Renal cortex interstitium (tissue), 3 donors: ENCODE measurements around the gene BECN2. TPM values are rescaled to one million over a fixed set of nuclear protein-coding genes. Genes with fewer than 3 reads are reported as not detected.

Source experiments
- polyA plus RNA-seq, 3 donors: library from polyadenylated mRNA; unstranded; fragments of 120-200 nt; gene quantifications; one replicate each; pipeline ENCODE4 v1.2.1, GENCODE V29; 2013; ENCODE audit not compliant: insufficient read length in 3 of 3

The BECN2 gene
- polyA plus RNA-seq, 3 donors: not detected

Other genes starting within 250 kb of the BECN2 start
- 10 to 100 TPM; 14.7 to 19.1 (median 15.6) TPM for gene EXO1, start 109.6 kb upstream of the BECN2 start, polyA plus RNA-seq
- 1 to 10 TPM in 1 of 3 donors, under 1 TPM in 2; 0.76 to 1.0 (median 0.99) TPM for gene MAP1LC3C, start 41.3 kb downstream of the BECN2 start, polyA plus RNA-seq